ENCODE measurements around the gene NRROS. TPM values are rescaled to one million over a fixed set of nuclear protein-coding genes. Genes with fewer than 3 reads are reported as not detected.
A peak's percentile ranks its signal among the peaks of the same experiment; 100 is the strongest.

NRROS gene
- total and polyA plus RNA-seq, 4 experiments from 2014 or later = 4.6 to 20.0 (median 11.9) TPM

DNA sequence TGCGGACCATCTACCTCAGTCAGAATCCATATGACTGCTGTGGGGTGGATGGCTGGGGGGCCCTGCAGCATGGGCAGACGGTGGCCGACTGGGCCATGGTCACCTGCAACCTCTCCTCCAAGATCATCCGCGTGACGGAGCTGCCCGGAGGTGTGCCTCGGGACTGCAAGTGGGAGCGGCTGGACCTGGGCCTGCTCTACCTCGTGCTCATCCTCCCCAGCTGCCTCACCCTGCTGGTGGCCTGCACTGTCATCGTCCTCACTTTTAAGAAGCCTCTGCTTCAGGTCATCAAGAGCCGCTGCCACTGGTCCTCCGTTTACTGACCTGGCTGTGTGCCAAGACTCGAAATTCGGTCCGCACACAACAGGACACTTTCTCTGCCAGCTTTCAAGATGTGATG, 21.9 kb downstream of the NRROS start:
- no peaks in the 10 kb centered on the region for H3K27me3 ChIP-seq (ENCODE audit: insufficient read depth, low read length)
- H3K9me3 Mint-ChIP-seq = no peaks in the 10 kb centered on the region
- ChIA-PET CTCF (ENCODE audit: partially characterized antibody) (interaction anchor here (0.6 to 1.6 kb wide), 2 partner anchors 23 to 123 kb away, joined by 4 read pairs; no protein-coding TSS in a partner anchor), POLR2A (ENCODE audit: partially characterized antibody) (interaction anchor here (1.3 kb wide), 1 partner anchor 29 kb away, joined by 4 read pairs; no protein-coding TSS in a partner anchor)
- H3K4me1 Mint-ChIP-seq = peaks cover 0 to 5% (median 3%) of the 10 kb centered on the region in 4 donors
- H3K27ac ChIP-seq (ENCODE audit: low read depth, low read length) = no peak overlapping the region
- H3K36me3 Mint-ChIP-seq = peaks cover 41 to 49% of the 10 kb centered on the region in 2 donors
- H3K4me3 Mint-ChIP-seq = no peak overlapping the region
- no peaks in the 10 kb centered on the region for H3K9me3 ChIP-seq (ENCODE audit: control insufficient read depth in 1 of 2, low read length in 2 of 2)
- no peaks in the 10 kb centered on the region for H3K4me1 ChIP-seq (ENCODE audit: insufficient read depth, low read length)
- intact Hi-C loops (cut with micrococcal nuclease) = no loop called here
- DNase-seq = no peak
- no peak overlapping the region for H3K27ac Mint-ChIP-seq
- H3K36me3 ChIP-seq (ENCODE audit: insufficient read depth, low read length) = peaks cover 28% of the 10 kb centered on the region
- no peaks in the 10 kb centered on the region for H3K27me3 Mint-ChIP-seq
- no peak overlapping the region for H3K4me3 ChIP-seq (ENCODE audit: low read length in 2 of 2)

DNA sequence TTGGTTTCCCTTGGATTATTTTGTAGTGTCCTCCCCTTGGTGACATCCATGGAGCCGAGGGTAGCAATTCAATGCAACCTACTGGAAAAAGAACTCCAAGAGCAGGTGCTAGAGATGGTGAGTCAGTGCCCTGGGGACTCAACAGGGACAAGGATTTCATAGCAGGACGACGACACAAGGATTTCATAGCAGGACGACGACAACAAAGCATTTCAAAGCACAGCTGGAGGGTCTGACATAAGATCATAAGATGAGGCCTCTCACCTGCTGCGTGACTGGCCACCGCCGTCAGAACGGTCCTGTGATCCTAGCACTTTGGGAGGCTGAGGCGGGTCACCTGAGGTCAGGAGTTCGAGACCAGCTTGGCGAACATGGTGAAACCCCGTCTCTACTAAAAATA, 22.5 kb downstream of the NRROS start:
- peaks cover 0 to 6% (median 4%) of the 10 kb centered on the region in 4 donors for H3K4me1 Mint-ChIP-seq
- POLR2A ChIA-PET (ENCODE audit: partially characterized antibody) = no interaction called here
- Histone ChIP-seq H3K4me1 (ENCODE audit: insufficient read depth, low read length) (no peaks in the 10 kb centered on the region), H3K27me3 (ENCODE audit: insufficient read depth, low read length) (no peaks in the 10 kb centered on the region), H3K9me3 (ENCODE audit: control insufficient read depth in 1 of 2, low read length in 2 of 2) (no peaks in the 10 kb centered on the region), H3K36me3 (ENCODE audit: insufficient read depth, low read length) (peaks cover 24% of the 10 kb centered on the region), H3K4me3 (ENCODE audit: low read length in 2 of 2) (no peak overlapping the region), H3K27ac (ENCODE audit: low read depth, low read length) (no peak overlapping the region)
- CTCF ChIA-PET (ENCODE audit: partially characterized antibody) = interaction anchor here (1.2 to 1.6 kb wide), 2 partner anchors 23 to 53 kb away, joined by 3 to 4 read pairs; no protein-coding TSS in a partner anchor
- H3K9me3 Mint-ChIP-seq = no peaks in the 10 kb centered on the region
- H3K4me3 Mint-ChIP-seq = no peak overlapping the region
- no peak for DNase-seq
- peaks cover 38 to 46% of the 10 kb centered on the region in 2 donors for H3K36me3 Mint-ChIP-seq
- H3K27me3 Mint-ChIP-seq = no peaks in the 10 kb centered on the region
- H3K27ac Mint-ChIP-seq = peak overlapping the region in 1 of 7 donors; percentile 57
- intact Hi-C loops (cut with micrococcal nuclease) = no loop called here

DNA sequence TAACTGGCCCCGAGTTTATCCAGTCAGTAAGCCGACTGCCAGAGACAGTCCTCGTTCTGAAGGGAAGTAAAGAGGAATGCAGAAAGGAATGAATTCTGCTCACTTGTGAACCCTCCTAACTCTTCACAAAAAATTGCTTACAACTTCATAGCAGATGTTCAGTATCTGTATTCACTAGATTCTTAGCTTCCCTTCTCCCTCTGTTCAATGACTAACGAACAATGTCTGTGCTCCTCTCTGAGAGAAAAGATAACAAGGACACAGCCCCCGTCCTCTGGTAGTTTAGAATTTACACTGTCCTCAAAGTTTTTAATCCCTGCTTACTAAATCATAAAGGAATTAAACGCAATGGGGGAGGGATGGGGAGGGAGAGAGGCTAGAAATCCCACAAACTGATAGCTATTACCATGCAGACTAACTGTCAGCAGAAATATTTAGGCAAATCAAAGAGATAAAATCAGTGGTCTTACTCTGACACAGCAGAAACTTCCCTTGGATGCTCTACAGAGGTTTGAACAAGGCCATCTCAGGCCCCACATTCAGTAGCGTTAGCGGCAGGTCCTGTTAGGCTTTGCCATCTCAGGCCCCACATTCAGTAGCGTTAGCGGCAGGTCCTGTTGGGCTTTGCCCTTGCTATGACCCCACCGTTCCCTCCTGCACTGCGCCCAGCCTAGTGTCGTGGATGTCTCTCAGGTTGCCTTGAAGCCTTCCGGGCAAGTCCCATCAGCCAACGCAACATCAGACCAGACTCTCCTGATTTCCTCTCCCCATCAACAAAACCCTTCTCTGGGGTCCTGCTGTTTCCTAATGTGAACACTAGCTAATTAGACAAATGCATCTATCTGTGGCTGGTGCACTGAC, 23.4 kb downstream of the NRROS start:
- peak overlapping the region in 2 of 7 donors; percentile 1 to 10 for H3K27ac Mint-ChIP-seq
- no peaks in the 10 kb centered on the region for H3K4me1 ChIP-seq (ENCODE audit: insufficient read depth, low read length)
- no peaks in the 10 kb centered on the region for H3K9me3 Mint-ChIP-seq
- peaks cover 33 to 38% of the 10 kb centered on the region in 2 donors for H3K36me3 Mint-ChIP-seq
- H3K27me3 ChIP-seq (ENCODE audit: insufficient read depth, low read length) = no peaks in the 10 kb centered on the region
- peaks cover under 1 to 12% (median 5%) of the 10 kb centered on the region in 4 donors for H3K4me1 Mint-ChIP-seq
- intact Hi-C loops (cut with micrococcal nuclease) = no loop called here
- no peaks in the 10 kb centered on the region for H3K27me3 Mint-ChIP-seq
- H3K4me3 Mint-ChIP-seq = no peak overlapping the region
- DNase-seq = no peak
- H3K9me3 ChIP-seq (ENCODE audit: control insufficient read depth in 1 of 2, low read length in 2 of 2) = no peaks in the 10 kb centered on the region
- POLR2A ChIA-PET (ENCODE audit: partially characterized antibody) = interaction anchor here (0.6 kb wide), 1 partner anchor 17 kb away, joined by 3 read pairs; no protein-coding TSS in a partner anchor
- CTCF ChIA-PET (ENCODE audit: partially characterized antibody) = interaction anchor here (1.0 to 1.6 kb wide), 3 partner anchors 14 to 53 kb away, joined by 3 to 4 read pairs (median 3); no protein-coding TSS in a partner anchor
- peaks cover 19% of the 10 kb centered on the region for H3K36me3 ChIP-seq (ENCODE audit: insufficient read depth, low read length)
- H3K27ac ChIP-seq (ENCODE audit: low read depth, low read length) = no peak overlapping the region
- no peak overlapping the region for H3K4me3 ChIP-seq (ENCODE audit: low read length in 2 of 2)

DNA sequence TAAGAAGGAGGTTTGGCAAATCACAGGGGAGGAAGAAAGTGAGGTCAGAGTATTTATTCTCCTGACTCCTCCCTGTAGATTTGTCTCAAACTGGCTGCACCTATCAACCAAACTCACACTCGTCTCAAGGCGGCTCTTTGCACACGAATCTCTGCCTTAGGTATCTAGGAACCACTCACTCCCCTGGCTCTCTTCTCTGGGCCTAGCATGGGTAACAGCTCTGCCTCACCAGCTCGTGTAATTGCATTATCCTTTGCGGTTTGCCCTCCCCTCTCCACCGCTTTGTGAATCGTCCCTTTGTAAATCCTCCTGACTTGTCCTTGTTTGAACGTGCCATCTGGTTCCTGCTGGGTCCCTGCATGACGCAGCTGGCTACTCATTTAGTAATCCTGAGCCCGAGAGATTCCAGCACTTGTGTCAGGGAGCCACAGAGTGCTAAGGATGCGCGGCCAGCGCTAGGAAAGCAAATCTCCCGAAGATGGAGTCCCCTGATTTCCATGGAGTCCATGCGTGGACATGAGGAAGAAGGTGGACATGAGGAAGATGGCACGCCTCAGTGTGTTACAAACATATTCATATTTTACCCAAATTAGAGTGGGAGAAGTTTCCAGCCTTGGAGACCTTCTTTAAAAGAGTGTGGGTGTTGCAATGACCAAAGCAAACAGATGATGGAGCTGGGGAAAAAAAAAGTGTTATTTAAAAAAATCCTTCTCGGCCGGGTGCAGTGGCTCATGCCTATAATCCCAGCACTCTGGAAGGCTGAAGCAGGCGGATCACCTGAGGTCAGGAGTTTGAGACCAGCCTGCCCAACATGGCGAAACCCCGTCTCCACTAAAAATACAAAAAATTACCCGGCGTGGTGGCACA, 26.7 kb downstream of the NRROS start:
- Histone ChIP-seq H3K27ac (ENCODE audit: low read depth, low read length) (no peak overlapping the region), H3K27me3 (ENCODE audit: insufficient read depth, low read length) (no peaks in the 10 kb centered on the region), H3K36me3 (ENCODE audit: insufficient read depth, low read length) (peaks cover 7% of the 10 kb centered on the region), H3K4me1 (ENCODE audit: insufficient read depth, low read length) (peaks cover 20% of the 10 kb centered on the region), H3K9me3 (ENCODE audit: control insufficient read depth in 1 of 2, low read length in 2 of 2) (no peaks in the 10 kb centered on the region), H3K4me3 (ENCODE audit: low read length in 2 of 2) (no peak overlapping the region)
- POLR2A ChIA-PET (ENCODE audit: partially characterized antibody) = interaction anchor here (1.0 kb wide), 1 partner anchor 26 kb away, joined by 3 read pairs; no protein-coding TSS in a partner anchor
- no peak for DNase-seq
- intact Hi-C loops (cut with micrococcal nuclease) = no loop called here
- Mint-ChIP-seq H3K4me1 (peaks cover 13 to 36% (median 18%) of the 10 kb centered on the region in 4 donors), H3K36me3 (peaks cover 12 to 13% of the 10 kb centered on the region in 2 donors), H3K4me3 (no peak overlapping the region), H3K27ac (peak overlapping the region in 5 of 7 donors; percentile 32 to 72 (median 60)), H3K9me3 (no peaks in the 10 kb centered on the region), H3K27me3 (no peaks in the 10 kb centered on the region)
- CTCF ChIA-PET (ENCODE audit: partially characterized antibody) = interaction anchor here (0.8 kb wide), 1 partner anchor 57 kb away, joined by 3 read pairs; no protein-coding TSS in a partner anchor

DNA sequence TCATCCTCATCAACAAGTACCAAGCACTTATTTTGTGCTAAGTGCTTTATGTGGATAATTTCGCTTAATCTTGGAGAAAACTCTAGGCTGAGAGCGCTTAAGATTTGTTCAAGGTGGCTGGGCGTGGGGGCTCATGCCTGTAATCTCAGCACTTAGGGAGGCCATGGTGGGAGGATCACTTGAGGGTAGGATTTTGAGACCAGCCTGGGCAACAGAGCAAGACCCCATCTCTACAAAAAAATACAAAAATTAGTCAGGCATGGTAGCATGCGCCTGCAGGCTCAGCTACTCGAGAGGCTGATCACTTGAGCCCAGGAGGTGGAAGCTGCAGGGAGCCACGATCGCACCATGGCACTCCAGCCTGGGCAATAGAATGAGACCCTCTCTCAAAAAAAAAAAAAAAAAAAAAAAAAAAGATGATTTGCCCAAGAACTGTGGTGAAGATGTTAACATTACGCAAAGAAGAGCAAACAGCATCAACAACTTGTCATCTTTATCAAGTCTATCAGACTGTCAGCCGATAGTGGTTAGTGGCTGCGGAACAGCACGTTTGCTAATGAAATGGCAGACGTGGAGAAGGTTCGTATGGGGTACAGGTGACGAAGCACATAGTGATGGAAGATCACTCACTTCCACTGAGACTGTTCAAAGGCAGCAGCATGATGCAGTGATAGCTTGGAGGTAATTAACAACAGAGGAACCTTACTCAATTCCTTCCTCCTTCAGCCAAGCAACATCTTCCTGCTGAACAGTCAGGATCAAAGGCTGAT, 27.7 kb downstream of the NRROS start:
- Histone ChIP-seq H3K27me3 (ENCODE audit: insufficient read depth, low read length) (no peaks in the 10 kb centered on the region), H3K9me3 (ENCODE audit: control insufficient read depth in 1 of 2, low read length in 2 of 2) (no peaks in the 10 kb centered on the region), H3K27ac (ENCODE audit: low read depth, low read length) (no peak overlapping the region), H3K4me3 (ENCODE audit: low read length in 2 of 2) (no peak overlapping the region), H3K36me3 (ENCODE audit: insufficient read depth, low read length) (no peaks in the 10 kb centered on the region), H3K4me1 (ENCODE audit: insufficient read depth, low read length) (peaks cover 23% of the 10 kb centered on the region)
- DNase-seq = peak in 1 of 5 donors; percentile 20
- H3K4me1 Mint-ChIP-seq = peaks cover 17 to 44% (median 23%) of the 10 kb centered on the region in 4 donors
- H3K4me3 Mint-ChIP-seq = no peak overlapping the region
- ChIA-PET POLR2A (ENCODE audit: partially characterized antibody) (interaction anchor here (0.7 to 1.6 kb wide), 3 partner anchors 27 to 67 kb away, joined by 3 to 5 read pairs (median 3); partner anchors contain the start of gene NRROS), CTCF (ENCODE audit: partially characterized antibody) (interaction anchor here (0.8 kb wide), 1 partner anchor 58 kb away, joined by 3 read pairs; no protein-coding TSS in a partner anchor)
- peak overlapping the region; percentile 18 to 68 (median 57) for H3K27ac Mint-ChIP-seq
- intact Hi-C loops (cut with micrococcal nuclease) = no loop called here
- no peaks in the 10 kb centered on the region for H3K9me3 Mint-ChIP-seq
- H3K27me3 Mint-ChIP-seq = no peaks in the 10 kb centered on the region
- H3K36me3 Mint-ChIP-seq = peaks cover 9 to 10% of the 10 kb centered on the region in 2 donors

DNA sequence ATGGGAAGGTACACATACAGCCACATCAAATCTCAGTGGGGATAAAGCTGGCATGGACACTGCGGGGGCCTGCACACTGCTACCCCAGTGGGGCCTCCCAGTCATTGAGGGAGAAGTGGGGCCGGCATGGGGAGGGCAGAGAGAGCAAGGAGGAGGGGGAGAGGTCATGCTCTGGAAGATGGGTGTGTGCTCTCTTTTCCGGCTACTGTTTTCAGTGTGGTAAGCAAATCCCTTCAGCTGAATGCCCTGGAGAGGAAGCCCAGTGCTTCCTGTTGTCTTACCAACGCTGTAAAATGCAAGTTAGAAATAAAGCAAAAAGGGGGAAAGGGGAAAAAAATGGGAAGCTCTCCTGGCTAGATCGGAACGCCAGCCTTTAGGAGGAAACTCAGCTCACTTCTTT, 30.8 kb downstream of the NRROS start:
- POLR2A ChIA-PET (ENCODE audit: partially characterized antibody) = interaction anchor here (0.8 to 3.4 kb wide), 9 partner anchors 14 to 102 kb away, joined by 3 to 26 read pairs (median 4); partner anchors contain the start of genes FBXO45, NRROS and WDR53
- peak overlapping the region; percentile 66 to 84 (median 81) for H3K4me3 Mint-ChIP-seq
- H3K27me3 ChIP-seq (ENCODE audit: insufficient read depth, low read length) = no peaks in the 10 kb centered on the region
- no peak for DNase-seq
- H3K9me3 ChIP-seq (ENCODE audit: control insufficient read depth in 1 of 2, low read length in 2 of 2) = no peaks in the 10 kb centered on the region
- no peaks in the 10 kb centered on the region for H3K9me3 Mint-ChIP-seq
- intact Hi-C loops (cut with micrococcal nuclease) = loop anchor here (5.0 kb wide), 1 partner anchor 38 kb away; no protein-coding TSS in a partner anchor
- peaks cover 25% of the 10 kb centered on the region for H3K4me1 ChIP-seq (ENCODE audit: insufficient read depth, low read length)
- H3K27ac ChIP-seq (ENCODE audit: low read depth, low read length) = peak overlapping the region; percentile 23
- no peaks in the 10 kb centered on the region for H3K36me3 ChIP-seq (ENCODE audit: insufficient read depth, low read length)
- peak overlapping the region in 1 of 2 donors; percentile 23 for H3K4me3 ChIP-seq (ENCODE audit: low read length in 2 of 2)
- H3K36me3 Mint-ChIP-seq = peaks cover 3 to 5% of the 10 kb centered on the region in 2 donors
- H3K4me1 Mint-ChIP-seq = peaks cover 15 to 44% (median 28%) of the 10 kb centered on the region in 4 donors
- H3K27me3 Mint-ChIP-seq = no peaks in the 10 kb centered on the region
- peak overlapping the region; percentile 67 to 96 (median 90) for H3K27ac Mint-ChIP-seq
- CTCF ChIA-PET (ENCODE audit: partially characterized antibody) = interaction anchor here (1.0 to 1.7 kb wide), 7 partner anchors 14 to 62 kb away, joined by 3 to 8 read pairs (median 4); no protein-coding TSS in a partner anchor
